Epithelial cell of esophagus (primary cell): ENCODE measurements around the gene ZC3H12C.

Experiments used
- DNase-seq: peaks from one replicate; pipeline ENCODE4 v3.0.0; 2010; ENCODE audit warnings: low read depth
- H3K4me3 ChIP-seq: 2 replicates; pipeline ENCODE4 v1.5.1; 2011; ENCODE audit warnings: mild to moderate bottlenecking, low read length, control low read depth
- CTCF ChIP-seq: IDR thresholded peaks from 2 replicates; pipeline ENCODE4 v1.5.1; 2011; ENCODE audit warnings: low read depth, mild to moderate bottlenecking, low read length, control low read depth, inconsistent platforms; ENCODE audit not compliant: insufficient read depth; ENCODE audit errors: missing control alignments

ZC3H12C gene

GRCh38 chr11:110092515-110093406 is at the start of gene ZC3H12C:
Gene ZC3H12C, plus strand, starts transcription at chr11:110093392. Its CDS starts 20 bp downstream, at chr11:110093412.
- peak; percentile 94 for DNase-seq
- peak within 1 kb of the TSS; percentile 61 for H3K4me3 ChIP-seq

GRCh38 chr11:110044226-110044968 is 48.8 kb upstream of the ZC3H12C start:
- H3K4me3 ChIP-seq = no peak overlapping the region
- no peak for TF ChIP-seq CTCF
- DNase-seq = no peak

More at GRCh38 chr11:110092515-110093406, at the start of gene ZC3H12C:
- peak; percentile 53 for TF ChIP-seq CTCF

- DNase-seq = no peak
- no peak for TF ChIP-seq CTCF
- H3K4me3 ChIP-seq = no peak overlapping the region
Measured at GRCh38 chr11:110046775-110047380, 46.3 kb upstream of the ZC3H12C start.

GRCh38 chr11:110049501-110050200 is 43.5 kb upstream of the ZC3H12C start:
- no peak for TF ChIP-seq CTCF
- H3K4me3 ChIP-seq = no peak overlapping the region
- no peak for DNase-seq

- TF ChIP-seq CTCF = no peak
- no peak for DNase-seq
- H3K4me3 ChIP-seq = no peak overlapping the region
Measured at GRCh38 chr11:110050201-110050506, 43.0 kb upstream of the ZC3H12C start.

GRCh38 chr11:110053848-110054414 is 39.3 kb upstream of the ZC3H12C start:
- DNase-seq = no peak
- no peak for TF ChIP-seq CTCF
- no peak overlapping the region for H3K4me3 ChIP-seq
